NB4 (cell line): ENCODE measurements around the gene RNF220.

Experiments
- DNase-seq: peaks from one replicate; pipeline ENCODE4 v3.0.0; 2010; ENCODE audit warnings: low read depth
- H3K4me3 ChIP-seq: one replicate; pipeline ENCODE4 v1.5.1; 2011; ENCODE audit warnings: mild to moderate bottlenecking, low read depth, low read length, moderate library complexity
- CTCF ChIP-seq: IDR thresholded peaks from one replicate; pipeline ENCODE4 v1.5.1; 2012; ENCODE audit warnings: low read depth, low read length
- MYC ChIP-seq: IDR thresholded peaks from 2 replicates; pipeline ENCODE4 v1.6.1; 2011; ENCODE audit warnings: low read depth, low read length
- POLR2A ChIP-seq: IDR thresholded peaks from 2 replicates; pipeline ENCODE4 v1.6.1; 2011; ENCODE audit warnings: mild to moderate bottlenecking; ENCODE audit not compliant: insufficient read length; ENCODE audit errors: extremely low read depth
- TF ChIP-seq, protein P1 (sequence below): IDR thresholded peaks from 2 replicates; pipeline ENCODE4 v1.6.1; 2011; ENCODE audit warnings: low read depth, low read length

Gene RNF220

GRCh38 chr1:44603718-44604117, 198.7 kb downstream of the RNF220 start:
- no peak for DNase-seq
- no peak for TF ChIP-seq CTCF
- TF ChIP-seq MYC, result no peak
- TF ChIP-seq, protein P1, sequence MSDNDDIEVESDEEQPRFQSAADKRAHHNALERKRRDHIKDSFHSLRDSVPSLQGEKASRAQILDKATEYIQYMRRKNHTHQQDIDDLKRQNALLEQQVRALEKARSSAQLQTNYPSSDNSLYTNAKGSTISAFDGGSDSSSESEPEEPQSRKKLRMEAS, result no peak
- no peak for TF ChIP-seq POLR2A
- H3K4me3 ChIP-seq, result no peak overlapping the region

GRCh38 chr1:44604157-44604955, 199.3 kb downstream of the RNF220 start:
- TF ChIP-seq, protein P1, result no peak
- no peak for TF ChIP-seq CTCF
- TF ChIP-seq MYC, result no peak
- no peak for TF ChIP-seq POLR2A
- H3K4me3 ChIP-seq, result no peak overlapping the region
- no peak for DNase-seq

DNA sequence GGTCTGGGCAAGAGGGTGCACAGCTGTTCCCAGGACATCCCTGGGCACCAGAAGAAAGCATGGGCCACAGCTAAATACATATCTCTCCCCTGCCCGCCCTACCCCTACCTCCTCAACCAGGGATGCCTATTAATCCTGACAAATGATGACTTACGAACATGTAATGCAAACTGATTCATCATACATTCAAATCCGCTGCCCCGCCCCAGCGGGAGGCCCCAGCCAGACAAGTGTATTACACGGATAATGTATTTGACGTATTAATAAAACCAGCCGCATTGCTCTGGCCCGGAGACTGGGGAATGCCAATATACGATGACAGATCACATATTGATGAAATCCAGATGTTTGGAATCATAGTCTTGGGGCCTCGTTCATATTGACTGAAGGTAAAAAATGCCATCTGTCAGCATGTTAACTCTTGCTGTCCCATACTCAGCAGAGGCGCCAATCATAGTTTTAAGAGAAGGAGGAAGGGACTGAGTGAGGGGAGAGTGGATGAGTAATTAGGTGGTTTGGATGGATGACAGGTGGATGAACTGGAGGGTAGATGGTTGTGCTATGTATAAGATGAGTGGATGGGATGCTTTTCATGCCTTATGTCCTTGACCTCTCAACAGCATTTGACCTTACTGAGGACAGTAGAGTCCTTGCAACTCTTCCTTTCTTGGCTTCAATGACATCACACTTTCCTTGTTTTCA, 201.0 kb downstream of the RNF220 start:
- no peak overlapping the region for H3K4me3 ChIP-seq
- TF ChIP-seq CTCF, result no peak
- TF ChIP-seq MYC, result no peak
- TF ChIP-seq POLR2A, result no peak
- TF ChIP-seq, protein P1, result no peak
- DNase-seq, result no peak

DNA sequence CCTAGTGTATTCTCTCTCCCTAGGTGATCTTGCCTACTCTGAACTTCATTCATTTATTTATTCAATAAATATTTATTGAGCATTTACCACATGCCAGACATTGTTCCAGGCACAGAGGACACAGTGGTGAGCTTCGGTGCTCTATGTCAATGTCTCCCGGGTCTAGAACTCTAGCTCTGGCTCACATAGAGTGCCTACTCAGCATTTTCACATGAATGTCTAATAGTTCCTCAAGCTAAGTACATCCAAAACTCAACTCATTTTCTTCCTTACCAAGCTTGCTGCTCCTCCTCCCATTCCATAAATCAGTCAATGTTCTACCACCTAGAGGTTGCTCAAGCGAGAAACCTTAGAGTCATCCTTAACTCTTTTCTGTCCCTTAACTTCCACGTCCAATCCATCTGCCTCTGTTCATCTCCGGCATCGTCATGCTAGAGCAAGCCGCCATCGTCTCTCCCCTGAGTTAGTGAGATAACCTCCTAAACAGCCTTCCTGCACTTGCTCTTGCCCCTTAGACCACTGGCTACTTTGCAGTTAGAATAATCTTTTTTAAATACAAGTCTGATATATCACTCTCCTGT, 201.7 kb downstream of the RNF220 start:
- no peak overlapping the region for H3K4me3 ChIP-seq
- DNase-seq, result no peak
- TF ChIP-seq, protein P1, result no peak
- TF ChIP-seq MYC (no peak), POLR2A (no peak), CTCF (no peak)

GRCh38 chr1:44608141-44608540, 203.1 kb downstream of the RNF220 start:
- TF ChIP-seq CTCF, result peak; percentile 40
- no peak for TF ChIP-seq MYC
- peak; percentile 38 for DNase-seq
- no peak overlapping the region for H3K4me3 ChIP-seq
